IPS-NIHi11 (cell line): Measurements from ENCODE around the gene LGALS7.
"Not testable (repeated sequence)": the region's sequence is repeated elsewhere in the genome, so short reads cannot be mapped to it uniquely, and the experiment has no call there.

ENCODE experiments used
- DNase-seq: peaks from one replicate; pipeline ENCODE4 v3.0.0; 2012; ENCODE audit warnings: mixed read lengths, low spot score

Gene LGALS7

DNA sequence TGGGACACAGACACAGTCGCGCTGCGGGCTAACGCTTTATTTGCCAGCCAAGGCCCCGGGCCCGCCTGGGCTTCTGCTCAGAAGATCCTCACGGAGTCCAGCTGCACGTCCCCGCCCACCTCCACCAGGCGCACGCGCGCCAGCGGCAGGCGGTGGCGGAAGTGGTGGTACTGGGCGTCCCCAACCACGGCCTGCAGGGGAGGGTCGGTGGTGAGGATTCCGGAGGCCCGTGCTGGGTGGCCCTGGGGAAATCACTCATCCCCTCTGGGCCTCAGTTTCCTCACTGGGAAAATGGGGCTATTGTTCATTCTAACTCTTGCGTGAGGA is 2.4 kb downstream of the LGALS7 start:
- not testable (repeated sequence) for DNase-seq

DNA sequence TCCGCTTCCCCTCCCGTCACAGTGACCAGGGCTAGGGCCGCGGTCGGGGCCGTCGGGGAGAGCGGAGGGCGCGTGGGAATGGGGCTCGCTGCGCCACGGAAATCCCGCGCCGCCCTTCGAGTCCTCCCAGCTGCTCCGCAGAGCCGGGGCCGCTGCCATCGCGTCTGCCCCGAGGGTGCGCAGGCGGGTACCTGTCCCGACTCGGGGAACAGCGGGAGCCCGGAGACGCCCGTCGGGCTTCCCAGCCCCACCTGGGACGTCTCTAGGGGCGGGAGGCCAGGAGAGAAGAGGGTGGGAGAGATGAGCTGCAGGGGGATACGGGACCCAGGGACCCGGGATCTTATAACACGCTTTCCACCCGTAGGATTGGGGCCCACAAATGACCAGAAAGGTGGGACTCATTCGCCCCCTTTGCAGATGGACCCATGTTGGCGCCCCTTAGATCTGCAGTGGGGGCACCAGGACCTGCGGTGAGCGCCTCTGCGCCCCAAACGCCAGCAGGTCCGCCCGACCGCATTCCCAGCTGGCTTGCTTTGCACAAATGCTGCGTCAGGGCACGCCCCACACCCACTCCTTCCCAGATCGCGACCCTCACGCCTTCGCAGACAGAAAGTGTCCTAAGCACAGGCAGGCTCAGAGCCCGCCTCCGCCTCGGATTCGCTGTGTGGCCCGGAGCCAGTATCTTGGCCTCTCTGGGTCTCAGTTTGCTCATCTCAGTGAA is 2.9 kb downstream of the LGALS7 start:
- DNase-seq, result not testable (repeated sequence)

DNA sequence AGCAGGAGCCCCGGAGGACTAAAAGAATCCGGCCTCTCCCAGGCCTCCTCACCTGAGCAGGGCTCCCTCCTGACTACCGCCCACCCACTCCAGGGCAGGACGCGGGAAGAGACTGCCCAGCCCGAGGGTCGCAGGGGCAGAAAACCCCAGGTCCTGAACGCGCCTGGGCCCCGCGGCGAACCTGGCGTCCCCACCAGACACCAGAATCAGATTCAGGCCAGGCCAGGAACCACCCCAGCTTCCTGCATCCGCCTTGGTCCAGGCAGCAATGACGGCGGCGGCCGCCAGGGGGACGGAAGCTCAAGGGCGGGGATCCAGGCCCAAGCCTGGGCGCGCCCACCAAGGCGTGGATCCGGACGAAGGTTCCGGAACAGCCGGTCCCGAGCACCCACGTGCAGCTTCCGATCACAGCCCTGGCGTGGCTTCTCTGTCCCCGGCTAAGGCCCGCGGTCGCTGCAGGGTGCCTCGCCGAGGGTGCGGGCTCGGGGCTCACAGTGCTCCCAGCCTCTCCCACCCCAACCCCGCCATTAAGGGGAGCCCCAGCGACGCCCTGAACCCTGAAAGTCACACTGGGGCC is 3.6 kb downstream of the LGALS7 start:
- DNase-seq, result peak; percentile 81

DNA sequence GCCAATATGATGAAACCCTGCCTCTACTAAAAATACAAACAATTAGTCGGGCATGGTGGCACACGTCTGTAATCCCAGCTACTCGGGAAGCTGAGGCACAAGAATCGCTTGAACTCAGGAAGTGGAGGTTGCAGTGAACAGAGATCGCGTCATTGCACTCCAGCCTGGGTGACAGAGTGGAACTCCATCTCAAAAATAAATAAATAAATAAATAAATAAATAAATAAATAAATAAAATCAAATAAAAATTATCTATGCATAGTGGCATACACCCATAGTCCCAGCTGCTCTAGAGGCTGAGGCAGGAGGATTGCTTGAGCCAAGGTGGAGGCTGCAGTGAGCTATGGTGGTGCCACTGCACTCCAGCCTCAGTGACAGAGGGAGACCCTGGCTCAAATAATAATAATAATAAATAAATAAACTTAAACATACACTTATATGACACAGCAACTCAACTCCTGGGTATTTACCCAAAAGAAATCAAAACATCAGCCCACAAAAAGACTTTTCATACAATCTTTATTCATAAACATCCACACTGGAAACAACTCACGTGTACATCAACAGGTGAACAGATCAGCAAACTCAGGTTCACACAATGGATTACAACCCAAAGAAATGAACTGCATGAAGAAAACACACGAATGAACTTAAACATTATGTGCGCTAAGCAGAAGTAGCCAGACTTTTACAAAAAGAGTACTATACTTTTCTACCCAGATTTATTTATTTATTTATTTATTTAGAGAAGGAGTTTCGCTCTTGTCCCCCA is 6.9 kb downstream of the LGALS7 start:
- no peak for DNase-seq

DNA sequence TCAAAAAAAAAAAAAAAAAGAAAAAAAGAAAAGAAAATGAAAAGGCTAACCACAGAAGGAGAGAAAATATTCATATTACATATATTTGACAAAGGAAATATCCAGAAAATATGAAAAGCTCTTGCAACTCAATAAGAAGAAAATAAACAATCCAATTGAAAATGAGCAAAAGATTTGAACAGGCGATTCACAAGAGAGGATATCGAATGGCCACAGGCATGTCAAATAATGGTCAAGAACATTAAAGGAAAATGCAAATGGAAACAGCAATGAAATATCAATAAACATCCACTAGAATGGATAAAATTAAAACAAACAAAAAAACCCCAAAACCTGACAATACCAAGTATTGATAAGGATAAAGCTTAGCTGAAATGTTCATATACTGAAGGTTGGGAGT is 8.1 kb downstream of the LGALS7 start:
- DNase-seq, result no peak

DNA sequence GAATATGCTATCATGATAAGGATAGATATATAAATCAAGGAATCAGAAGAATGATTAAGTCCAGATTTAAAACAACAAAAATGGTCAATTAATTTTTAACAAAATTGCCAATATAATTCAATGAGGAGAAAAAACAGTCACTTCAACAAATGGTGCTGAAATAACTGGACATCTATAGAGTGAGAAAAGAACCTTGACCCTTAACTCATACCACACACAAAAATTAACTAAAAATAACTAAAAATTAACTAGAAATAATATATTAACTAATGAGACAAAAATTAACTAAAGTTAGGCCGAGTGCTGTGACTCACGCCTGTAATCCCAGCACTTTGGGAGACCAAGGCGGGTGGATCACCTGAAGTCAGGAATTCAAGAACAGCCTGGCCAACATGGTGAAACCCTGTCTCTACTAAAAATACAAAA is 9.5 kb downstream of the LGALS7 start:
- no peak for DNase-seq

DNA sequence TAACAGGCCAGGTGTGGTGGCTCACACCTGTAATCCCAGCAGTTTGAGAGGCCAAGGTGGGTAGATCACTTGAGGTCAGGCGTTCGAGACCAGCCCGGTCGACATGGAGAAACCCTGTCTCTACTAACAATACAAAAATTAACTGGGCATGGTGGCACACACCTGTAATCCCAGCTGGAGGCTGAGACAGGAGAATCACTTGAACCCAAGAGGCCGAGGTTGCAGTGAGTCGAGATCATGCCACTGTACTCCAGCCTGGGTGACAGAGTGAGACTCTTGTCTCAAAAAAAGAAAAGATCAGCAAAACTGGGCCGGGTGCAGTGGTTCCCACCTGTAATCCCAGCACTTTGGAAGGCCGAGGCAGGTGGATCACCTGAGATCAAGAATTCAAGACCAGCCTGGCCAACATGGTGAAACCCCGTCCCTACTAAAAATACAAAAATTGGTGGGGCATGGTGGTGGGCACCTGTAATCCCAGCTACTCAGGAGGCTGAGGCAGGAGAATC is 11.4 kb downstream of the LGALS7 start:
- not testable (repeated sequence) for DNase-seq

DNA sequence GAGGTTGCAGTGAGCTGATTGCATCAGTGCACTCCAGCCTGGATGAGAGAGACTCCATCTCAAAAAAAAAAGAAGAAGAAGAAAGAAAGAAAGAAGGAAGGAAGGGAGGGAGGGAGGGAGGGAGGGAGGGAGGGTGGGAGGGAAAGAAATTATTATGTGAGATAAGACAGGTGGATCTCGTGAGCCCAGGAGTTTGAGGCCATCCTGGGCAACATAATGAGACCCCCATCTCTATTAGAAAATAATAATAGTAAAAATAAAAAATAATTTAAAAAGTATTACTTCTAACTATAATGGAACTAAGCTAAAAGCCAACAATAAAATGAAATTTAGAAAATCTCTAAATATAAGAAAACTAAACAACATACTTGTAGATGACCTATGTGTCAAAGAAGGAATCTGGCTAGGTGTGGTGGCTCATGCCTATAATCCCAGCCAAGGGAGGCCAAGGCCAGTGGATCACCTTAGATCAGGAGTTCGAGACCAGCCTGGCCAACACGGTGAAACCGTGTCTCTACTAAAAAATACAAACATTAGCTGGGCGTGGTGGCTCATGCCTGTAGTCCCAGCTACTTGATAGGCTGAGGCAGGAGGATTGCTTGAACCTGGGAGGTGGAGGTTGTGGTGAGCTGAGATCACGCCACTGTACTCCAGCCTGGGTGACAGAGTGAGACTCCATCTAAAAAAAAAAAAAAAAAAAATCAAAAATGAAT is 12.4 kb downstream of the LGALS7 start:
- not testable (repeated sequence) for DNase-seq

DNA sequence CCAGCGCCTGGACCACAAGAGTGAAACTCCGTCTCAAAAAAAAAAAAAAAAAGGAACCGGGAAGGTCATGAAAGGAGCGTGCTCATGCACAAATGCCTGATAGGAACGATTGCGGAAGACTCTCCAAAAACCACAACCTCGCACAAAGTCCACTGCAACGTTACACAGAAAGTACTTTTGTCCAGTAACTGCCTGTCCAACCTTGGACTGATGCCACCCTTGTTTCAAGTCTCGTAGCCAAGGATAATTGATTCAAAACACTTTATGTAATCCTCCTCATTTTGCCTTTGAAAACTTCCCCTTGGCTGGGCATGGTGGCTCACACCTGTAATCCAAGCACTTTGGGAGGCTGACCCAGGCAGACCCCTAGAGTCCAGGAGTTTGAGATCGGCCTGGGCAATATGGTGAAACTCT is 13.7 kb downstream of the LGALS7 start:
- no peak for DNase-seq

DNA sequence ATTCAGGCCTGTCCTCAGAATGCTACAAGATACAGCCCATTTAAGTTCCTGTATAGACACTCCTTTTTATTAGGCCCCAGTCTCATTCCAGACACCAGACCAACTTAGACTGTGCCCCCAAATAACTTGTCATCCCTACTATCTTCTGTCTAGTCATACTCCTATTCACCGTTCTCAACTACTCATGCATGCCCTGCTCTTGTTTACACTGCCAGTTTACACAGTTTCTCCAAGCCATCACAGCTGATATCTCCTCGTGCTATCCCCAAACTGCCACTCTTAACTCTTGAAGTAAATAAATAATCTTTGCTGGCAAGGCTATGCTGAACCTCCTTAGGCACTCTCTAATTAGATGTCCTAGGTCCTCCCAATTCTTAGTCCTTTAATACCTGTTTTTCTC is 19.1 kb downstream of the LGALS7 start:
- not testable (repeated sequence) for DNase-seq

DNA sequence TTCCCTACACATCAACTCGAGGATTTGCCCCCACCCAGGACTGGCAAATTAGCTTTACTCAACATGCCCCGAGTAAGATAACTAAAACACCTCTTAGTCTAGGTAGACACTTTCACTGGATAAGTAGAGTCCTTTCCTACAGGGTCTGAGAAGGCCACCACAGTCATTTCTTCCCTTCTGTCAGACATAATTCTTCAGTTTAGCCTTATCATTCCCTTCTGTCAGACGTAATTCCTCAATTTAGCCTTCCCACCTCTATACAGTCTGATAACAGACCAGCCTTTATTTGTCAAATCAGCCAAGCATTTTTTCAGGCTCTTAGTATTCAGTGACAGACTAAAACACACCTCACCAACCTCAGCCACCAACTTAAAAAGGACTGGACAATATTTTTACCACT is 19.5 kb downstream of the LGALS7 start:
- DNase-seq, result not testable (repeated sequence)

DNA sequence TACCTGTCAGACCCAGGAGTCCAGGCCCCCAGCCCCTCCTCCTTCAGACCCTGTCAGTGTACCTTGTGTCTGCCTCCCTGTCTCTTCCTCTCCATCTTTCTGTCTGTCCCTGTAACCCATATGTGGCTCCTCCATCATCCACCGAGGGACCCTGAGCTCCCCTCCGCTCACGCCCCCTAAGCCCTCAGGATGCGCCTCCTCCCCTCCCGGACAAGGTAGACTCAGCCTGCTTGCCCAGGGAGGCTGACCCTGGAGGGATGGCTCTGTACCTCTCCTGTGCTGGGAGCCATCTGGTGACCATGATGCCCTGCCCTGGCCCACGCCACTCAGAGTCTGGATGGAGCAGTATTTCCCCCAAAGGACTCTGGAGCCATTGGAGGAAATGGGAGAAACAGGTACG is 28.0 kb downstream of the LGALS7 start:
- peak; percentile 22 for DNase-seq

DNA sequence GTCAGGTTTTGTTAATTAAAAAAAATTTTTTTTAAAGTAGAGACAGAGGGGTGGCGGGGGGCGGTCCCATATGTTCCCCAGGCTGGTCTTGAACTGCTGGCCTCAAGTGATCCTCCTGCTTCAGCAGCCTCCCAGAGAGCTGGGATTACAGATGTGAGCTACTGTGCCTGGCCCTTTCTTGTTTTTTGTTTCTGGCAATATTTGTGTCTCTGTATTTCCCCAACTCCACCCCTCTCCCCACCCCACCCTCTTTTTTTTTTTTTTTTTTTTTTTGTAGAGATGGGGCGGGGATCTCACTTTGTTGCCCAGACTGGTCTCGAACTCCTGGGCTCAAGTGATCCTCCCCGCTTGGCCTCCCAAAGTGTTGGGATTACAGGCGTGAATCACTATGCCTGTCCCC is 28.4 kb downstream of the LGALS7 start:
- no peak for DNase-seq

DNA sequence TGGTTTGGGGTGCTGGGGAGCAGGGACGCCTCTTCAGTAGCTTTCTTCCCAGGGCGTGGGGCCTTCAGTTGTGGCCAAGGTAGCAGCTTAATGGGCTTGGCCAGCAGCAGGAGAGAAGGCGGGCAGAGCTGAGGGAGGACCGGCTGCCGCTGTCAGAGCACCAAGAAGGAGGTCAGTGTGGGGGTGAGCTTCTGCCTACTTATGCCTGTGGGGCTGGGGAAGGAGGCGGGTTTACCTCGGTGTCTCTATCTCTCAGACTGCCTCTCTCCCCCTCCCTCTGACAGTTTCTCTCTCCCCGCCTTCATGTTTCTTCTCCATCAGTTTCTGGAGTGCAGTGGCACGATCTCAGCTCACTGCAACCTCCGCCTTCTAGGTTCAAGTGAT is 29.0 kb downstream of the LGALS7 start, which contains the start of gene CAPN12:
Gene CAPN12, minus strand, starts transcription at position 177 of the 384 bp plus-strand sequence. CDS start 309 bp downstream, outside the sequence.
- no peak for DNase-seq

DNA sequence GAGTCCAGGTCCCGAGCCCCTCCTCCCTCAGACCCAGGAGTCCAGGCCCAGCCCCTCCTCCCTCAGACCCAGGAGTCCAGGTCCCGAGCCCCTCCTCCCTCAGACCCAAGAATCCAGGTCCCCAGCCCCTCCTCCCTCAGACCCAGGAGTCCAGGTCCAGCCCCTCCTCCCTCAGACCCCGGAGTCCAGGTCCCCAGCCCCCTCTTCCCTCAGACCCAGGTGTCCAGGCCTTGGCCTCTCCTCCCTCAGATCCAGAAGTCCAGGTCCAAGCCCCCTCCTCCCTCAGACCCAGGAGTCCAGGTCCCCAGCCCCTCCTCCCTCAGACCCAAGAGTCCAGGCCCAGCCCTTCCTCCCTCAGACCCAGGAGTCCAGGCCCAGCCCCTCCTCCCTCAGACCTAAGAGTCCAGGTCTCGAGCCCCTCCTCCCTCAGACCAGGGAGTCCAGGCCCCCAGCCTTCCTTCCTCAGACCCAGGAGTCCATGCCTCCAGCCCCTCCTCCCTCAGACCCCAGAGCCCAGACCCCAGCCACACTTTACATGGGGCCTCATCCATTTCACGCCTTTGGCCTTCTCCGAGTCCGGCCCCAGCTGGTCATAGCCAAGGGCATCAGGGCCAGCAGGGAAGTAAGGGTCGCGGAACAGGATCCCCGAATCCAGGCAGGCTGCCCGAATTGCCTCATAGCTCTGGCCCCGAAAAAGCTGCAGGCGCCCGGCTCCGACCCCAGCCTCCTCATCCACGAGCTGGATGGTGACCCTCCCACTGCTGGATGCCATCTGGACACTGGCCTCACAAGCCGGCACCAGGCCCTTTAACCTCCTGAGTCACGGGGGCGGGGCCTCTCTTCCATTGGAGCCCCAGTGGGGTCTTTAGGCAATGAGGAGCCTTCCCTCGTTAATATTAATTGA is 29.7 kb downstream of the LGALS7 start:
- DNase-seq, result peak; percentile 11

DNA sequence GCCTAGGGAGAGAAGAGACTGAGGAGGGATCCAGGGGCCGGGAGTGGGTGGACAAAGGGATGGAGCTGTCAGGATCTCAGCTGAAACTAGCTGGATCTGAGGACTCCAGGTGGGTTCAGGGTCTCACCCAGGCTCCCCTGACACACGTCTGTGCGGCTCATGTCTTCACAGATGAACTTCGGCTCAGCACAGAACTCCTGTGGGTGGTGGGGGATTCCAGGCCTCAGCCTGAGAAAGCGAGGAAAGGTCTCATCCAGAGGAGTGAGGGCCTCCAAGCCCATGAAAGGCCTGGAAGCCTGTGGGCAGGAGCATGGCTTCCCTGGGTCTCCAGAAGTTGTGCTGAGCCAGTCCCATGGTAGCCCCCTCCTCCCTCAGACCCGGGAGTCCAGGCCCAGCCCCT is 30.4 kb downstream of the LGALS7 start:
- peak; percentile 7 for DNase-seq

DNA sequence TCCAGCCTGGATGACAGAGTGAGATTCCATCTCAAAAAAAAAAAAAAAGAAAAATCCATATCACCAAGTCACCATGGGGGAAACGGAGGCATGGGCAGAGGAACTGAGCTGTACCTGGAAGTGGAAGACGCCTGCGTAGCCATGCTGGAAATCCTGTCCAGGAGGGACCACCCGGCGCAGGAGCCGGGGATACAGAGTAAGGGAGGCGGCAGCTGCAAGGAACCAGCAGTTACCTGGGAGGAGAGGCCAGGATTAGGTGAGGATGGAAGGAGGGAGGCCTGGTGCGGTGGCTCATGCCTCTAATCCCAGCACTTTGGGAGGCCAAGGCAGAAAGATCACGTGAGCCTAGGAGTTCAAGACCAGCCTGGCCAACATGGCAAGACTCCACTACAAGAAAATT is 31.0 kb downstream of the LGALS7 start:
- DNase-seq, result peak; percentile 2

DNA sequence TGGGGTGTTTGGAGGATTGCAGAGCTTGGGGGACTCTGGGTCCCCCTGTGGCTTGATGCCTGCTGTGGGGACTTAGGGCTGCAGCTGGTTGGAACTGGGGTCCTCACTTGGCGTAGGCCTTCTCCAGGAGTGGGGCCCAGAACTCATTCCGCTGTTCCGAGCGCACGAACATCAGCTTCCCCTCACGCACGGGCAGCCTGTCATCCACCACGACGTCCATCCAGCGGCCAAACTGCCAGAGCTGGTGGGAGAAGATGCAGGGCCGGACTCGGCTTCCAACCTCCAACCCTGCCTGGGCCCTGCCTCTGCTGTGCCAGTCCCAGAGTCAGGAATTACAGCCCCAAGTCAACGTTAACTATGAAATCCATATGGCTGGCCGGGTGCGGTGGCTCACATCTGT is 31.6 kb downstream of the LGALS7 start:
- DNase-seq, result peak; percentile 2

DNA sequence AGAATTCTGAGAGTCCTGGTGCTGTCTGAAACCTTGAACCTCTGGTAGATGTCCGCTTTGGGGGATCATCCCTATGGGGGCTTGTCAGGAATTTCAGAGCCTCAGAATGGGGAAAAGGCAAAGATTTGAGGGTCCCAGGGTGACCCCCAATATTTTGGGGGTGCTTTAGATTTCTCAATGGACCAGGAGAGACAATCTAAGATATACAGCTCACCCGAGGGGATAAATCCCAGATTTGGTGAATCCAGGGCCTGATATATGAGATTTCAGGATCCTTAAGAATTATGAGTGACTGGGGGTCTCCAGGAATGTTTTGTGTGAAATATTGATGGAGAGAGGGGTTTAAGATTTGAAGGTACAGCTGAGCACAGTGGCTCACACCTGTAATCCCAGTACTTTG is 32.4 kb downstream of the LGALS7 start:
- peak; percentile 3 for DNase-seq

DNA sequence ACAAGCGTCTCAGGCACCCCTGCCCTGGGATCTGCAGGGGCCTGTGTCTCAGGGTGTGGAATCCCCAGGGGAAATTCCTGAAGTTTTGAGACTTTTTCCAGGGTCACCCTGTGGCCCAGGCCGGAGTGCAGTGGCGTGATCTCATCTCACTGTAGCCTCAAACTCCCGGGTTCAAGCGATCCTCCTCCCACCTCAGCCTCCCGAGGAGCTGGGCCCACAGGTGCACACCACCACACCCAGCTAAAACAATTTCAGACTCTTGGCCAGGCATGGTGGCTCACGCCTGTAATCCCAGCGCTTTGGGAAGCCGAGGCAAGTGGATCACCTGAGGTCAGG is 33.1 kb downstream of the LGALS7 start:
- DNase-seq, result no peak
